ENCODE measurements around the gene TFR2.

Gene TFR2

DNA sequence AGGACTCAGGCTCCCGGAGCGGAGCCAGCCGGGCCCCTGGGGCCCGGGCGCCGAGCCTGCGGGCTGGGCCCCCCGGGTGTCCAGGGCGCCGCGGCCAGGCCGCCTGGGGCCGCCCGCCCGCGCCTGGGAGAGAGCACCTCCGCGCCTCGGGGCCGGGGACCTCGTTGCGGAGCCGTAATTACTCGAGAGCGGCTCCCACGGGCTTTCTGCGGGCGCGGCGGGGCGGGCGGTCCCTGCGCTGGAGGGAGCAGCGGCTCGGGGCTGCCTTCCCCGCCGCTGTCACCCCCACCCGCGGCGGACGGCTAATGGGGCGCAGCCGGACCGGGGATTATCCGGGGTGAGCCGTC lies 33.7 kb upstream of the TFR2 start:
- Histone ChIP-seq H3K4me3 (ENCODE audit: low read depth, low read length) (peak overlapping the region; percentile 87), H3K27me3 (ENCODE audit: control insufficient read depth, insufficient read depth, low read length) (no peaks in the 10 kb centered on the region), H3K79me2 (no peaks in the 10 kb centered on the region), H3K27ac (peak overlapping the region; percentile 56), H3K4me2 (ENCODE audit: low read length) (peak overlapping the region; percentile 99), H2AFZ (no peak overlapping the region), H3K4me1 (no peaks in the 10 kb centered on the region), H3K36me3 (ENCODE audit: control insufficient read depth, insufficient read depth, low read length) (no peaks in the 10 kb centered on the region), H3K9me3 (ENCODE audit: control insufficient read depth, low read length) (no peaks in the 10 kb centered on the region), H3K9ac (no peak overlapping the region)
- TF ChIP-seq, protein P1, sequence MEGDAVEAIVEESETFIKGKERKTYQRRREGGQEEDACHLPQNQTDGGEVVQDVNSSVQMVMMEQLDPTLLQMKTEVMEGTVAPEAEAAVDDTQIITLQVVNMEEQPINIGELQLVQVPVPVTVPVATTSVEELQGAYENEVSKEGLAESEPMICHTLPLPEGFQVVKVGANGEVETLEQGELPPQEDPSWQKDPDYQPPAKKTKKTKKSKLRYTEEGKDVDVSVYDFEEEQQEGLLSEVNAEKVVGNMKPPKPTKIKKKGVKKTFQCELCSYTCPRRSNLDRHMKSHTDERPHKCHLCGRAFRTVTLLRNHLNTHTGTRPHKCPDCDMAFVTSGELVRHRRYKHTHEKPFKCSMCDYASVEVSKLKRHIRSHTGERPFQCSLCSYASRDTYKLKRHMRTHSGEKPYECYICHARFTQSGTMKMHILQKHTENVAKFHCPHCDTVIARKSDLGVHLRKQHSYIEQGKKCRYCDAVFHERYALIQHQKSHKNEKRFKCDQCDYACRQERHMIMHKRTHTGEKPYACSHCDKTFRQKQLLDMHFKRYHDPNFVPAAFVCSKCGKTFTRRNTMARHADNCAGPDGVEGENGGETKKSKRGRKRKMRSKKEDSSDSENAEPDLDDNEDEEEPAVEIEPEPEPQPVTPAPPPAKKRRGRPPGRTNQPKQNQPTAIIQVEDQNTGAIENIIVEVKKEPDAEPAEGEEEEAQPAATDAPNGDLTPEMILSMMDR (IDR thresholded peaks at IDR 0.05) = no peak

- Histone ChIP-seq H2AFZ (peak overlapping the region; percentile 92), H3K4me3 (ENCODE audit: low read depth, low read length) (peak overlapping the region; percentile 87), H3K9ac (peak overlapping the region; percentile 94), H3K79me2 (no peaks in the 10 kb centered on the region), H3K9me3 (ENCODE audit: control insufficient read depth, low read length) (no peaks in the 10 kb centered on the region), H3K27ac (peak overlapping the region; percentile 97), H3K4me2 (ENCODE audit: low read length) (peak overlapping the region; percentile 99), H3K4me1 (no peaks in the 10 kb centered on the region), H3K36me3 (ENCODE audit: control insufficient read depth, insufficient read depth, low read length) (no peaks in the 10 kb centered on the region), H3K27me3 (ENCODE audit: control insufficient read depth, insufficient read depth, low read length) (no peaks in the 10 kb centered on the region)
- TF ChIP-seq, protein P1 (IDR thresholded peaks at IDR 0.05) = no peak
Measured at GRCh38 chr7:100674411-100675104, 33.2 kb upstream of the TFR2 start.

- Histone ChIP-seq H2AFZ (peak overlapping the region; percentile 92), H3K27ac (peak overlapping the region; percentile 97), H3K9me3 (ENCODE audit: control insufficient read depth, low read length) (no peaks in the 10 kb centered on the region), H3K36me3 (ENCODE audit: control insufficient read depth, insufficient read depth, low read length) (no peaks in the 10 kb centered on the region), H3K4me1 (no peaks in the 10 kb centered on the region), H3K4me2 (ENCODE audit: low read length) (peak overlapping the region; percentile 99), H3K4me3 (ENCODE audit: low read depth, low read length) (peak overlapping the region; percentile 87), H3K9ac (peak overlapping the region; percentile 94), H3K27me3 (ENCODE audit: control insufficient read depth, insufficient read depth, low read length) (no peaks in the 10 kb centered on the region), H3K79me2 (no peaks in the 10 kb centered on the region)
- TF ChIP-seq, protein P1 (IDR thresholded peaks at IDR 0.05) = no peak
Measured at GRCh38 chr7:100673942-100674410, 32.6 kb upstream of the TFR2 start.

DNA sequence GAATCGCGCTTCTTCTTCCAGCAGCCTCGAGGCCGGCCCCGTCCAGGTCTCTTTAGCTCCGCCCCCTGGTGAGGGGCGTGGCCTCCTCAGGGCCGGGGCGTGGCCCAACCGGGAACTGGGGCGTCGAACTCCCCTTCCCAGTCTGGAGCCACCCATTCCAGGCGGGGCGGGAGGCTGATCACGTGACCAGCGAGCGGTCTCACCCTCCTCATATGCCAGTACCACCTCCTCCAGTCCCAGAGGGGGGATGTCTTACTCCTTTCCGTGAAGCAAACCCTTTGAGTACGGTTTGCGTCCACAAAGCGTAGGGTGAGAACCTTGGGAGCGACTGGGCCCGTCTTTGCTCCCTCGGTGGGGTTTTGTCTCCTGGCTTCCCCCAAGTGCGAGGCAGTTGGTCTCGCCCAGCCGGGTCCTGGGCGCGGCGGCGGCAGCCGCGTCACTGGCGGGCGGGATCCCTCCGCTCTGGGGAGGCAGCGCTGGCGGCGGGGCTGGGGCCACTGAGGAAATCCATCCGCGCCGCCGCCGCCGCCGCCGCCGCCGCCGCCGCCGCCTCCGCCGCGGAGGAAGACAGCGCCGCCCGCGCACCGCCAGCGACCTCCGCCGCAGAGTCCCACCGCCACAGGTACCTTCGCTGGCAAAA lies 32.1 kb upstream of the TFR2 start, which contains the start of gene GNB2:
TSS of gene GNB2 (plus strand) at position 439 of the 640 bp plus-strand sequence. CDS start 2,526 bp downstream, outside the sequence.
- TF ChIP-seq, protein P1 (IDR thresholded peaks at IDR 0.05) = no peak
- no peaks in the 10 kb centered on the region for H3K27me3 ChIP-seq (ENCODE audit: control insufficient read depth, insufficient read depth, low read length)

More for the DNA sequence above, 32.1 kb upstream of the TFR2 start, which contains the start of gene GNB2:
- peak within 1 kb of the TSS; percentile 87 for H3K4me3 ChIP-seq (ENCODE audit: low read depth, low read length)
- no peaks in the 10 kb centered on the region for H3K36me3 ChIP-seq (ENCODE audit: control insufficient read depth, insufficient read depth, low read length)
- no peaks in the 10 kb centered on the region for H3K79me2 ChIP-seq
- H3K9me3 ChIP-seq (ENCODE audit: control insufficient read depth, low read length) = no peaks in the 10 kb centered on the region
- H3K4me2 ChIP-seq (ENCODE audit: low read length) = peak within 1 kb of the TSS; percentile 99
- peak within 1 kb of the TSS; percentile 97 for H3K27ac ChIP-seq
- H3K4me1 ChIP-seq = no peaks in the 10 kb centered on the region
- peak within 1 kb of the TSS; percentile 92 for H2AFZ ChIP-seq
- peak within 1 kb of the TSS; percentile 94 for H3K9ac ChIP-seq

Measured in parathyroid adenoma (tissue), 2 donors.